ENCODE measurements around the gene SFT2D3.

The SFT2D3 gene

DNA sequence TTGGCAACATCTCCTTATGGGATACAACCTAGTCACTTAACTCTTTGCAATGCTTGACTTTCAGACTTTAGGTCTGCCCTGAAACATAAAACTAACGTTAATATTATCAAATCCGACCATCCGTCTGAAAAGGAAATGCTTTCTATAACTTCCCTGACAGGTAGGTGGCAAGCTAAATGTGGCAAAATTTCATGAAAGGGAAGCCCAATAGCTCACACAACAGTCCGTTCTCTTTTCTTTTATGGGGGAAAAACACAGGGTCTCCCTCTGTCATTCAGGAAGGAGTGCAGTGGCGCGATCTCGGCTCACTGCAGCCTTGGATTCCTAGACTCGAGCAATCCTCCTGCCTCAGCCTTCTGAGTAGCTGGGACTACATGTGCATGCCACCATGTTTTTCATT lies 52.9 kb downstream of the SFT2D3 start:
- no peak for DNase-seq
